NOMO-1 (cell line): ENCODE data around the gene SNX13.

Source experiments
- DNase-seq, 2 experiments: peaks; one replicate each; lab custom pipeline; 2025; ENCODE audit not compliant: unreplicated experiment in 2 of 2; lab: John Stamatoyannopoulos, UW

Gene SNX13

GRCh38 chr7:17946591-17946990 is 6.3 kb upstream of the SNX13 start:
- peak; percentile 22 to 54 for DNase-seq

- DNase-seq, result no peak
Observed at GRCh38 chr7:17944720-17945119, 4.4 kb upstream of the SNX13 start.

- no peak for DNase-seq
Observed at GRCh38 chr7:17943006-17943405, 2.7 kb upstream of the SNX13 start.

GRCh38 chr7:17942231-17942630 is 1.9 kb upstream of the SNX13 start:
- DNase-seq, result no peak

- DNase-seq, result no peak
Observed at GRCh38 chr7:17940951-17941431, 697 bp upstream of the SNX13 start.

- DNase-seq, result peak; percentile 15 to 18
Observed at GRCh38 chr7:17939606-17940301, 540 bp downstream of the SNX13 start.

GRCh38 chr7:17939211-17939605 is 1.1 kb downstream of the SNX13 start:
- peak; percentile 62 to 66 for DNase-seq

- no peak for DNase-seq
Observed at GRCh38 chr7:17937506-17938120, 2.7 kb downstream of the SNX13 start.

- DNase-seq, result no peak
Observed at GRCh38 chr7:17936321-17936720, 4.0 kb downstream of the SNX13 start.

GRCh38 chr7:17934612-17935240 is 5.6 kb downstream of the SNX13 start:
- DNase-seq, result peak; percentile 32 to 84

GRCh38 chr7:17934094-17934493 is 6.2 kb downstream of the SNX13 start:
- DNase-seq, result peak; percentile 2 to 34

- DNase-seq, result no peak
Observed at GRCh38 chr7:17932770-17933169, 7.5 kb downstream of the SNX13 start.

GRCh38 chr7:17931069-17931468 is 9.2 kb downstream of the SNX13 start:
- DNase-seq, result no peak

- DNase-seq, result no peak
Observed at GRCh38 chr7:17930546-17930945, 9.7 kb downstream of the SNX13 start.

GRCh38 chr7:17929647-17930395 is 10.5 kb downstream of the SNX13 start:
- no peak for DNase-seq

GRCh38 chr7:17928055-17928454 is 12.2 kb downstream of the SNX13 start:
- DNase-seq, result no peak

- DNase-seq, result no peak
Observed at GRCh38 chr7:17921857-17922416, 18.4 kb downstream of the SNX13 start.

- no peak for DNase-seq
Observed at GRCh38 chr7:17917842-17918241, 22.5 kb downstream of the SNX13 start.

- no peak for DNase-seq
Observed at GRCh38 chr7:17916786-17917185, 23.5 kb downstream of the SNX13 start.

- DNase-seq, result no peak
Observed at GRCh38 chr7:17915796-17916195, 24.5 kb downstream of the SNX13 start.

GRCh38 chr7:17915168-17915567 is 25.1 kb downstream of the SNX13 start:
- no peak for DNase-seq
